Neuronal stem cell (in vitro differentiated cells): ENCODE results near the gene MYH9.

Experiments used
- DNase-seq: peaks from one replicate; pipeline ENCODE4 v3.0.0-alpha.2; 2013; ENCODE audit warnings: low spot score
- H2AFZ ChIP-seq: one replicate; pipeline ENCODE4 v1.6.1; 2013; ENCODE audit warnings: mild to moderate bottlenecking, low read length, inconsistent platforms
- H2AK5ac ChIP-seq: 2 replicates; pipeline ENCODE4 v1.6.1; 2013; ENCODE audit warnings: low read depth, mild to moderate bottlenecking, inconsistent platforms, low read length, moderate library complexity, mixed read lengths
- H2BK120ac ChIP-seq: 2 replicates; pipeline ENCODE4 v1.6.1; 2013; ENCODE audit warnings: low read depth, mild to moderate bottlenecking, inconsistent platforms, low read length, moderate library complexity, mixed read lengths
- H2BK12ac ChIP-seq: one replicate; pipeline ENCODE4 v1.6.1; 2013; ENCODE audit warnings: low read length, inconsistent platforms
- H2BK15ac ChIP-seq: 2 replicates; pipeline ENCODE4 v1.6.1; 2013; ENCODE audit warnings: mild to moderate bottlenecking, low read length, inconsistent platforms, mixed read lengths
- H2BK5ac ChIP-seq: one replicate; pipeline ENCODE4 v1.6.1; 2013; ENCODE audit warnings: inconsistent platforms, mild to moderate bottlenecking, low read length, moderate library complexity
- H3K14ac ChIP-seq: one replicate; pipeline ENCODE4 v1.6.1; 2013; ENCODE audit warnings: low read length, inconsistent platforms
- H3K18ac ChIP-seq: 2 replicates; pipeline ENCODE4 v1.6.1; 2013; ENCODE audit warnings: low read length, inconsistent platforms
- H3K23ac ChIP-seq: 2 replicates; pipeline ENCODE4 v1.6.1; 2013; ENCODE audit warnings: low read depth, mild to moderate bottlenecking, mixed read lengths, low read length, inconsistent platforms; ENCODE audit not compliant: poor library complexity
- H3K27ac ChIP-seq: replicated peaks from 3 replicates; pipeline ENCODE4 v1.5.1; 2013; ENCODE audit warnings: low read length, inconsistent platforms
- H3K27me3 ChIP-seq, 3 experiments: 2 replicates each; pipeline ENCODE4 v1.6.1; 2013; ENCODE audit warnings: low read length in 3 of 3, mild to moderate bottlenecking in 2 of 3, inconsistent platforms in 1 of 3, low read depth in 1 of 3, mixed read lengths in 1 of 3, moderate library complexity in 1 of 3; ENCODE audit not compliant: control insufficient read depth in 3 of 3, insufficient read depth in 3 of 3
- H3K36me3 ChIP-seq, 2 donors: replicated peaks in 1 of 2; 2 replicates each; pipeline ENCODE4 v1.6.1; 2013; ENCODE audit warnings: low read length in 2 of 2; ENCODE audit not compliant: control insufficient read depth in 2 of 2, insufficient read depth in 2 of 2
- H3K4ac ChIP-seq: 2 replicates; pipeline ENCODE4 v1.6.1; 2013; ENCODE audit warnings: inconsistent platforms, mild to moderate bottlenecking, low read length, moderate library complexity
- H3K4me1 ChIP-seq, 2 donors: 1 replicate in 1 of 2; 2 replicates in 1 of 2; pipeline ENCODE4 v1.6.1; 2013; ENCODE audit warnings: low read length in 2 of 2, low read depth in 1 of 2; ENCODE audit not compliant: control insufficient read depth in 2 of 2, insufficient read depth in 1 of 2
- H3K4me2 ChIP-seq: one replicate; pipeline ENCODE4 v1.6.1; 2013; ENCODE audit warnings: mild to moderate bottlenecking, low read length, inconsistent platforms; ENCODE audit not compliant: insufficient read depth, poor library complexity, severe bottlenecking
- H3K4me3 ChIP-seq, 2 donors: 2 replicates each; pipeline ENCODE4 v1.5.1; 2013; ENCODE audit warnings: low read length in 2 of 2, mild to moderate bottlenecking in 2 of 2, inconsistent platforms in 1 of 2, moderate library complexity in 1 of 2
- H3K79me1 ChIP-seq: one replicate; pipeline ENCODE4 v1.6.1; 2013; ENCODE audit warnings: low read depth, mild to moderate bottlenecking, inconsistent platforms, low read length, moderate library complexity
- H3K9ac ChIP-seq: one replicate; pipeline ENCODE4 v1.6.1; 2013; ENCODE audit warnings: mild to moderate bottlenecking, low read depth, low read length, inconsistent platforms; ENCODE audit not compliant: poor library complexity
- H3K9me3 ChIP-seq, 2 donors: replicated peaks in 1 of 2; 2 replicates each; pipeline versions ENCODE3 to v1.6.1; 2013; ENCODE audit warnings: low read length in 2 of 2, mild to moderate bottlenecking in 2 of 2, inconsistent platforms in 1 of 2, low read depth in 1 of 2, mixed read lengths in 1 of 2, moderate library complexity in 1 of 2; ENCODE audit not compliant: control insufficient read depth in 2 of 2, insufficient read depth in 1 of 2
- H4K8ac ChIP-seq: one replicate; pipeline ENCODE4 v1.6.1; 2013; ENCODE audit warnings: low read depth, mild to moderate bottlenecking, inconsistent platforms, low read length, moderate library complexity
- H4K91ac ChIP-seq: one replicate; pipeline ENCODE4 v1.6.1; 2013; ENCODE audit warnings: low read length, low read depth, mild to moderate bottlenecking, inconsistent platforms; ENCODE audit not compliant: poor library complexity
- WGBS, 2 donors: extraction: QIAGEN DNeasy Blood & Tissue Kit; methylation state at CpG; one replicate each; pipeline ENCODE4 v1.1.7; 2013; ENCODE audit warnings: missing lambda C conversion rate in 2 of 2, mixed read lengths in 1 of 2; ENCODE audit not compliant: insufficient read length in 2 of 2, insufficient replicate concordance in 1 of 2; ENCODE audit errors: extremely low coverage in 2 of 2; 5-methylcytosine and 5-hydroxymethylcytosine counted together

Gene MYH9

GRCh38 chr22:36334081-36334820 lies 53.5 kb downstream of the MYH9 start:
- WGBS, 2 donors = no CpG with 5 or more reads among the region's 25 CpGs
- H2BK120ac ChIP-seq = no peak overlapping the region
- peaks cover 44 to 55% of the 10 kb centered on the region in 2 donors for H3K4me1 ChIP-seq
- no peak for DNase-seq
- no peak overlapping the region for H3K9ac ChIP-seq
- peaks cover 21 to 89% of the 10 kb centered on the region in 2 donors for H3K36me3 ChIP-seq
- H3K79me1 ChIP-seq = peaks cover 6% of the 10 kb centered on the region
- H4K8ac ChIP-seq = no peak overlapping the region
- H2BK12ac ChIP-seq = no peak overlapping the region
- no peak overlapping the region for H3K4me2 ChIP-seq
- H3K27ac ChIP-seq = peak overlapping the region; percentile 29
- H3K18ac ChIP-seq = peak overlapping the region; percentile 20
- H2AFZ ChIP-seq = no peak overlapping the region
- no peak overlapping the region for H3K4ac ChIP-seq
- H4K91ac ChIP-seq = no peak overlapping the region
- no peak overlapping the region for H2BK5ac ChIP-seq
- no peaks in the 10 kb centered on the region for H3K27me3 ChIP-seq
- peak overlapping the region; percentile 6 for H2AK5ac ChIP-seq
- H3K23ac ChIP-seq = peak overlapping the region; percentile 13
- H2BK15ac ChIP-seq = no peak overlapping the region
- H3K9me3 ChIP-seq = no peaks in the 10 kb centered on the region
- H3K14ac ChIP-seq = no peak overlapping the region
- no peak overlapping the region for H3K4me3 ChIP-seq

DNA sequence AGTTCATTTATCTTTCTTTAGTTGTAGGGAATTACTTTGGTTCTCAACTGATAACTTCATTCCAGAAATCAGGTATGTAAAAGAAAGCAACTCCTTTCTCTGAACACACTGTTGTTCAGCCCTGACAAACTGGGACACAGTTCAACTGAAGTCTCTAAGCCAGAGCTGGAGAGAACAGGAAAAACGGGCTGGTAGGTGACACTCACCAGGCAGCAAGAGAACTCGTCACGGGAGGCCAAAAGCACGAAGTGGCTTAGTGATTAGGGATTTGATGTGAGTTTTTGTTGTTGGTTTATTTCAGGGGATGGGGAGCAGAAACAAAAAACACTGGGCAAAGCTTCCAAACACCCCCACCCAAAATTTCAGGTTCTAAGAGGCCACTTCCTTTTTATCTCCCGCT lies 54.1 kb downstream of the MYH9 start:
- Histone ChIP-seq H3K4me3 (no peak overlapping the region), H3K9me3 (no peaks in the 10 kb centered on the region), H2BK120ac (no peak overlapping the region), H3K27me3 (no peaks in the 10 kb centered on the region), H3K23ac (no peak overlapping the region), H2BK5ac (no peak overlapping the region), H3K9ac (no peak overlapping the region), H2AK5ac (no peak overlapping the region), H3K27ac (peak overlapping the region; percentile 32), H3K4ac (no peak overlapping the region), H3K4me1 (peaks cover 50 to 61% of the 10 kb centered on the region in 2 donors), H2BK15ac (no peak overlapping the region), H2AFZ (no peak overlapping the region), H3K79me1 (peaks cover 6% of the 10 kb centered on the region), H4K8ac (no peak overlapping the region), H2BK12ac (no peak overlapping the region), H3K14ac (no peak overlapping the region), H3K4me2 (no peak overlapping the region), H3K18ac (no peak overlapping the region), H4K91ac (no peak overlapping the region), H3K36me3 (peaks cover 19 to 84% of the 10 kb centered on the region in 2 donors)
- WGBS, 2 donors = no CpG with 5 or more reads among the region's 5 CpGs
- DNase-seq = no peak

DNA sequence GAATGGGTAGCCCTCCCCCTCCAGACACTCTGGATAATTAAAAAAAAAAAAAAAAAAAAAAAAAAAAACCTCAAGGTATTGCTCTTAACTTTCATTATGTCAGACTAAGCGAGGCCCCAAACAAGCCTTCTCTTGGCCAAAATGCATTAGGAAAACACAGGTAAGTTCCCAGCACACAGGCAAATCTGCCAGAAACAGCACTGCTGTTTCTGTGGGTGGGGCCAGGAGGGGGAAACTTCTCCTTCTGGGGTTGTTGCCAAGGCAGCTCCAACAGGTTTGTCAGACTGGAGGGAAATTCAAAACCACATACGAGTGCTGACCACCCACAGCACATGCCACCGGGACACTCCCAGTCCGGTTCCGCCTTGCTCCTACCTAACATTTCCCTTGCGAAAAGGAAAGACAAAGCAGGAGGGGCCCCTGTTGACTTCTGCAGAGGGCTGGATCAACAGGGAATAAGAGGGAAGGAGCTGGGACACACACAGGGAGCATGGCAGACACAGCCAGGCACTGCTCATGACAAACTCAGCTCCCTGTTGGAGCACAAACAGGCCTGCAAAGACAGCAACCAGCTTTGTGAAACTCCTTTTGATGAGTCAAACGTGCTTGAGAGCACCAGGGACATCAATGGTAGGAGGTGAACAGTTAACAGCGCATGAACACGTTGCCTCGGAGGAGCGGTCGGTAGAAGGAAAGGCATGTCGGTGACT lies 55.0 kb downstream of the MYH9 start:
- no peak overlapping the region for H4K8ac ChIP-seq
- no peaks in the 10 kb centered on the region for H3K9me3 ChIP-seq
- no peak overlapping the region for H3K14ac ChIP-seq
- H3K23ac ChIP-seq = no peak overlapping the region
- peaks cover 57 to 65% of the 10 kb centered on the region in 2 donors for H3K4me1 ChIP-seq
- no peak overlapping the region for H3K4me2 ChIP-seq
- no peak overlapping the region for H2BK120ac ChIP-seq
- no peak overlapping the region for H3K4me3 ChIP-seq
- DNase-seq = no peak
- H2AK5ac ChIP-seq = no peak overlapping the region
- H3K36me3 ChIP-seq = peaks cover 16 to 86% of the 10 kb centered on the region in 2 donors
- H2BK12ac ChIP-seq = no peak overlapping the region
- no CpG with 5 or more reads among the region's 13 CpGs for WGBS, 2 donors
- peaks cover 8% of the 10 kb centered on the region for H3K79me1 ChIP-seq
- H4K91ac ChIP-seq = peak overlapping the region; percentile 13
- H3K27ac ChIP-seq = peak overlapping the region; percentile 42
- no peak overlapping the region for H3K4ac ChIP-seq
- no peak overlapping the region for H2AFZ ChIP-seq
- H2BK5ac ChIP-seq = no peak overlapping the region
- no peak overlapping the region for H3K18ac ChIP-seq
- no peaks in the 10 kb centered on the region for H3K27me3 ChIP-seq
- no peak overlapping the region for H2BK15ac ChIP-seq
- H3K9ac ChIP-seq = peak overlapping the region; percentile 53

GRCh38 chr22:36331912-36332622 lies 55.7 kb downstream of the MYH9 start:
- H3K18ac ChIP-seq = peak overlapping the region; percentile 78
- H2AFZ ChIP-seq = no peak overlapping the region
- H3K4ac ChIP-seq = no peak overlapping the region
- peaks cover 57 to 62% of the 10 kb centered on the region in 2 donors for H3K4me1 ChIP-seq
- peaks cover 17 to 86% of the 10 kb centered on the region in 2 donors for H3K36me3 ChIP-seq
- H2BK12ac ChIP-seq = no peak overlapping the region
- H4K91ac ChIP-seq = no peak overlapping the region
- no peak overlapping the region for H2BK120ac ChIP-seq
- no peak overlapping the region for H3K23ac ChIP-seq
- H3K14ac ChIP-seq = no peak overlapping the region
- WGBS, 2 donors = no CpG with 5 or more reads among the region's 15 CpGs
- no peak overlapping the region for H4K8ac ChIP-seq
- no peaks in the 10 kb centered on the region for H3K9me3 ChIP-seq
- H2BK5ac ChIP-seq = no peak overlapping the region
- H2BK15ac ChIP-seq = peak overlapping the region; percentile 23
- no peak for DNase-seq
- peaks cover 8% of the 10 kb centered on the region for H3K79me1 ChIP-seq
- H3K9ac ChIP-seq = peak overlapping the region; percentile 53
- H2AK5ac ChIP-seq = peak overlapping the region; percentile 34
- no peaks in the 10 kb centered on the region for H3K27me3 ChIP-seq
- no peak overlapping the region for H3K4me2 ChIP-seq
- H3K4me3 ChIP-seq = no peak overlapping the region
- H3K27ac ChIP-seq = peak overlapping the region; percentile 40
